Measurements from ENCODE around the gene ZNF217. TPM values are rescaled to one million over a fixed set of nuclear protein-coding genes. Genes with fewer than 3 reads are reported as not detected.
"Not testable (repeated sequence)": the region's sequence is repeated elsewhere in the genome, so short reads cannot be mapped to it uniquely, and the experiment has no call there.

Gene ZNF217
- total and polyA plus RNA-seq, 5 donors, result 4.5 to 15.6 (median 9.9) TPM

DNA sequence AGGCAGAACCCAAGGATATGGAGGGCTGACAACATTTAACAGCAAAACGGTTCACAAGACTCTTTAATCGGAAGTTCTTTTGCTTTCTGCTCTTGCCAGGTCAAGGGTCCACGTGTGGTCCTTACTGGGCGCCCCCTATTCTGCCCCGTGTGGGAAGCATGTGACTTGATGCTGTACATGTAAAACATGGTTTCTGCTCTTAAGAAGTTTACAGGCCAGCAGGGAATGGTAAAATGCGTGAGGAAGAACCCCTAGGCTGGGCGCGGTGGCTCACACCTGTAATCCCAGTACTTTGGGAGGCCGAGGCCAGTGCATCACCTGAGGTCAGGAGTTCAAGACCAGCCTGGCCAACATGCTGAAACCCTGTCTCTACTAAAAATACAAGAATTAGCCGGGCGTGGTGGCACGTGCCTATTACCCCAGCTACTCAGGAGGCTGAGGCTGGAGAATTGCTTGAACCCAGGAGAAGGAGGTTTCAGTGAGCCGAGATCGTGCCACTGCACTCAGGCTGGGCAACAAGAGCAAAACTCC, 19.3 kb downstream of the ZNF217 start:
- Histone ChIP-seq H3K27ac (ENCODE audit: low read length) (no peak overlapping the region), H3K27me3 (ENCODE audit: control insufficient read depth, insufficient read depth) (no peaks in the 10 kb centered on the region), H3K9me3 (ENCODE audit: control insufficient read depth, low read length) (no peaks in the 10 kb centered on the region), H3K4me1 (ENCODE audit: control insufficient read depth, insufficient read depth, low read length) (no peaks in the 10 kb centered on the region), H3K4me3 (ENCODE audit: low read length) (no peak overlapping the region)
- DNase-seq (no peak), ATAC-seq (no peak)
- WGBS, result 91% methylated on average over 14 of the region's 14 CpGs
- intact Hi-C loops (cut with DNase I), result loop anchor here in 3 of 4 donors (10.0 kb wide), 4 partner anchors 340 to 630 kb away; partner anchors contain the start of gene PFDN4 (in 1 of the 3)

DNA sequence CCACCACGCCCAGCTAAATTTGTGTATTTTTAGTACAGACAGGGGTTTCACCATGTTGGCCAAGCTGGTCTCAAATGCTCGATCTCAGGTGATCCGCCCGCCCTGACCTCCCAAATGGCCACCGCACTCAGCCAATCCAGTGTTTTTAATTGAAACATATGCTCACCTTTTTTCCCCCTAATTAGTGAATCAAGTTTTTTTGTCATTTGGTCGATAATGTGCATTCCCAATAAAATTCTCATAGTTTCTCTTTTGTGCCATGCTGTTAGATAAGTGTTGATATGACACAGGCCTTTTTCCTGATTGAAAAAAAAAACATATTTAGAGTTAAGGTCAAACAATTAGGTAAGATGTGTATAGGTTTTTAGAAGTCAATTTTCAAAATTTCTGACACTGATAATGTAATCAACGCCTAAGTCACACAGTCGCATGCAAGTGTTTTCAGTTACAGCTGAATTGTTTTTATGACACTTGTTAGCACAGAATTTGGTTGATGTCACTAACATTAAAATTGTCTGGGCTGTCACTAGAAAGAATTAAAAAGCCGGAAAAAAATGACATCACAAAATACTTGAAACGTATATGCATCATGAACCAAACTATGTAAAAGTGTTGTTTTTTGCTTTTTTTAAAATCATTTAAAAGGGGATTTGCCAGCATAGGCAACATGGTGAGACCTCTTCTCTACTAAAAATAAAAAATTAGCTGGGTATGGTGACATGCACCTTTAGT, 21.9 kb downstream of the ZNF217 start:
- no peak overlapping the region for H3K27ac ChIP-seq (ENCODE audit: low read length)
- H3K27me3 ChIP-seq (ENCODE audit: control insufficient read depth, insufficient read depth), result no peaks in the 10 kb centered on the region
- no peaks in the 10 kb centered on the region for H3K9me3 ChIP-seq (ENCODE audit: control insufficient read depth, low read length)
- no peak overlapping the region for H3K4me3 ChIP-seq (ENCODE audit: low read length)
- 88% methylated on average over 10 of the region's 10 CpGs for WGBS
- ATAC-seq, result no peak
- no peaks in the 10 kb centered on the region for H3K4me1 ChIP-seq (ENCODE audit: control insufficient read depth, insufficient read depth, low read length)
- DNase-seq, result peak in 1 of 3 donors; percentile 21
- intact Hi-C loops (cut with DNase I), result loop anchor here in 3 of 4 donors (10.0 kb wide), 4 partner anchors 343 to 633 kb away; partner anchors contain the start of gene PFDN4 (in 1 of the 3)

DNA sequence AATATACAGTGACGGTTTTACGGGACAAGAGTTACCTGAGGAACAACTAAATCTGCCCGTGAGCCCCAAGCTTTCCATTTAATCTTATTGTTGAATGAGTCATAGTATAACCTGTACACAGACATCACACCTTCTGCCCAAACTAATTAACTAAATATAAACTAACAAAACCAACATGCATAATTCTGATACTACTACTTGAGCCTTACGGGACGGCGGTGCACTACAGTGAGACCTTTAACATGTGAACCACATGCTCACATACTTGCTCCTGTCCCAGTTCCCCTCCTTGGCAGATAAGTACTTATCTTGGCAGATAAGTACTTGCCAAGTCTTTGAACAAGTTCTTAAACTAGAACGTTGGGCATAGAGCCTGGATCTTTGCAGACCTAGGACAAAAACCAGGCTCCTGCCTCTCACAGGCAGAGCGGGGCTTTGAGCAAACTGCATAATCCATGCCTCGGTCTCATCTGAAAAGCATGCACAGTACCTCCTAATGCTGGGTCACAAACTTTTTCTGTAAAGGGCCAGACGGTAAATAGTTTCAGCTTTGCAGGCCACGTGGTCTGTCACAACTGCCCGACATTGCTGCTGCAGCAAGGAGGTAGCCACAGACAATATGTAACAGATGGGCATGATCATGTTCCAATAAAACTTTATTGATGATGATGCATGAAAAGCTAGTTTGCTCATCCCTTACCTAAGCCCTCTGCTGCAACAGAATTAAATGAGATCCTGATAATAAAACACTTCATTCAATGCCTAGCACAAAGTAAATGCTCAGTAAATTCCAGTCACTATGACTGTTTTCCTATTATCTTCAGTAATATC, 23.0 kb downstream of the ZNF217 start:
- intact Hi-C loops (cut with DNase I), result loop anchor here in 3 of 4 donors (10.0 kb wide), 4 partner anchors 344 to 634 kb away; partner anchors contain the start of gene PFDN4 (in 1 of the 3)
- no peaks in the 10 kb centered on the region for H3K4me1 ChIP-seq (ENCODE audit: control insufficient read depth, insufficient read depth, low read length)

DNA sequence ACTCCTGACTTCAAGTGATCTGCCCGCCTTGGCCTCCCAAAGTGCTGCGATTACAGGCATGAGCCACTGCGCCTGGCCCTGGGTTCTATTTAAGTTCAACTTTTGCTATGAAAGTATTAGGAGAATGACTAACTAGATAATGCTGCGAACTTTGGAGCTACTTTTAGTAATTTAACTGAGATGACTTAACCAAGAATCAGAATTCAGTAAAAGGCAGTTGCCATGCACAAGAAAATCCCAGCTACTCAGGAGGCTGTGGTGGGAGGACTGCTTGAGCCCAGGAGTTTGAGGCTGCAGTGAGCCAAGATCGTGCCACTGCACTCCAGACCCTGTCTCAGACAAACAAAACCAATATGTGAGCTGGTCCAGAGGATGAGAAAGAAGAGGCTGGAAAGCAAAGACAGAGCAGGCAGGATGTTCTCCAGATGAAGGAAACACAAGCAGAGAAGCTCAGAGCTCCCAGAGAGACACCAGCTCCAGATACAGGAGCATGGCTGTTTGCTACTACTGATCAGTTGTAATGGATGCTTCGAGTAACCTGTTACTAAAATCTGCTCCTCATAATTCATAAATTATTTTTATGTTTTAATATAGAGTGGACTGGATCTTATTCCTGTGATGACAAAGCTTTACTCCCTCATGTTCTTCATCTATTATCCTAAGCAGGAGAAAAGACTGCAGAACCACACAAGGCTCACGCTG, 23.9 kb downstream of the ZNF217 start:
- H3K4me3 ChIP-seq (ENCODE audit: low read length), result no peak overlapping the region
- WGBS, result 90% methylated on average over 7 of the region's 7 CpGs
- H3K27me3 ChIP-seq (ENCODE audit: control insufficient read depth, insufficient read depth), result no peaks in the 10 kb centered on the region
- H3K9me3 ChIP-seq (ENCODE audit: control insufficient read depth, low read length), result no peaks in the 10 kb centered on the region
- intact Hi-C loops (cut with DNase I), result loop anchor here in 3 of 4 donors (10.0 kb wide), 5 partner anchors 345 to 1255 kb away; partner anchors contain the start of gene PFDN4 (in 1 of the 3)
- H3K27ac ChIP-seq (ENCODE audit: low read length), result no peak overlapping the region
- ATAC-seq (no peak), DNase-seq (no peak)
- H3K4me1 ChIP-seq (ENCODE audit: control insufficient read depth, insufficient read depth, low read length), result no peaks in the 10 kb centered on the region

More for the DNA sequence above, 23.0 kb downstream of the ZNF217 start:
- no peak overlapping the region for H3K27ac ChIP-seq (ENCODE audit: low read length)
- H3K9me3 ChIP-seq (ENCODE audit: control insufficient read depth, low read length), result no peaks in the 10 kb centered on the region
- DNase-seq (peak in 1 of 3 donors; percentile 29), ATAC-seq (peak in 1 of 2 donors; percentile 60)
- H3K4me3 ChIP-seq (ENCODE audit: low read length), result no peak overlapping the region
- no peaks in the 10 kb centered on the region for H3K27me3 ChIP-seq (ENCODE audit: control insufficient read depth, insufficient read depth)
- 56% methylated on average over 12 of the region's 12 CpGs for WGBS

DNA sequence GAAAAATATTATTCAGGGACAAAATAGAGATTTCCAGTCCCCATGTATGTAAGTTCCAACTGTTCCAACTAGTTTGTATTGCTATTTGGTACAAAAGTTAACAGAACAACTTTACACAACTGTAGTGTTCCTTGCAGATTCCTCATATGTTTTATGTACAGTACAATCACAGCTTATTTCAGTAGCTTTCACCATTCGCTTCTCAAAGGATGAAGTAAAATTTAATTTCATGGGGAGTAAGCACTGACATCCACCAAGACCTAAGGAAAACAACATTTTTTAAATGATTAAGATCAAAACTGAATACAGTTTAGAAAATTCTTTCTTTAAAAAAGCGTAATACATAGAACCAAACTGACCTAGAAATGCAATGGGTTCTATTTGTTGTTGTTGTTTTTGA, 24.6 kb downstream of the ZNF217 start:
- Histone ChIP-seq H3K4me3 (ENCODE audit: low read length) (no peak overlapping the region), H3K27me3 (ENCODE audit: control insufficient read depth, insufficient read depth) (no peaks in the 10 kb centered on the region), H3K27ac (ENCODE audit: low read length) (no peak overlapping the region), H3K4me1 (ENCODE audit: control insufficient read depth, insufficient read depth, low read length) (no peaks in the 10 kb centered on the region), H3K9me3 (ENCODE audit: control insufficient read depth, low read length) (no peaks in the 10 kb centered on the region)
- intact Hi-C loops (cut with DNase I), result loop anchor here in 1 of 4 donors (10.0 kb wide), 1 partner anchor 1254 kb away; no protein-coding TSS in a partner anchor
- DNase-seq, result no peak
- no peak for ATAC-seq
- WGBS, result 93% methylated on average over 2 of the region's 2 CpGs

DNA sequence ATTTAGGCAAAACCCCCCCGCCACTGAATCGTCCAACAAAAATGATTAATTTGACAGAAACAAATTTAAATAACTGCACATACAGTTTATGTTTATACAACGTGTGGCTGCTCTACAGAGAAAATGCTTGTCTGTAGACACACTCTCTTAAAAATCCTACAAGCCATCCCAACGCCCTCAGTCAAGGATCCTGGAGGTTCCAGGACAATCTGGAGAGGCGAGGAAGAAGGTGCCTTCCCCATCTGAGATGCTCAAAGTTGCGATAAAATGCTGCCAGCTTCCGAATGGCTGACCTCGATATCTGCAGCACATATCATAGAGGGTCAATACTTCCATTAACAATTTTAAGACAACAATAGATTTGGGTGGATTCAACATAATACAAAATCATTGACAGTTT, 25.3 kb downstream of the ZNF217 start:
- Histone ChIP-seq H3K9me3 (ENCODE audit: control insufficient read depth, low read length) (no peaks in the 10 kb centered on the region), H3K4me1 (ENCODE audit: control insufficient read depth, insufficient read depth, low read length) (no peaks in the 10 kb centered on the region), H3K4me3 (ENCODE audit: low read length) (no peak overlapping the region), H3K27me3 (ENCODE audit: control insufficient read depth, insufficient read depth) (no peaks in the 10 kb centered on the region), H3K27ac (ENCODE audit: low read length) (no peak overlapping the region)
- DNase-seq, result no peak
- ATAC-seq, result no peak
- 90% methylated on average over 8 of the region's 8 CpGs for WGBS
- intact Hi-C loops (cut with DNase I), result loop anchor here in 1 of 4 donors (10.0 kb wide), 1 partner anchor 1254 kb away; no protein-coding TSS in a partner anchor

DNA sequence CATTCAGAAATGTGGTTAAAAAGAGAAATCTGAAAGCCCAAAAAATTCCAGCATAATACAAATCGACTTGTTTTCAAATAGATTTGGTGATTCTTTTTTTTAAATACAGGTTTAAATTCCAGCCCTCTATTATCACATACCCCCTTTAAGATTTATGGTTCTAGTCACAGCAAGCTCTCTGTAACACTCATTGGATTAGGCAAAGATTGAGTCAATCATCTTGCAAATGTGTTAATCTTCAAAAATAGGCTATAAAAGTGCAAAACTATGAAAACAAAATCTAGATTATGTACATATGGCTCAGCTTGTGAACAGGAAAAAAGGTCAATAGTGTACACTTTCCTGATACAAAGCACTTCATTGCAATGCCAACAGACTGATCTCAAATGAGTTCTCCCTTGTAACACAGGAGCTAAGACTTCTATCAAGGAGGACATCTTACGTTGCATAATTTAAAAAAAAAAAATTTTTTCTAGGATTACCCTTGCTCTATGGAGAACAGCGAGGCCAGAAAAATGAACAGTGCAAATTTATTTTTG, 26.2 kb downstream of the ZNF217 start:
- ATAC-seq, result no peak
- WGBS, result 87% methylated on average over 3 of the region's 3 CpGs
- Histone ChIP-seq H3K27me3 (ENCODE audit: control insufficient read depth, insufficient read depth) (no peaks in the 10 kb centered on the region), H3K4me1 (ENCODE audit: control insufficient read depth, insufficient read depth, low read length) (no peaks in the 10 kb centered on the region), H3K9me3 (ENCODE audit: control insufficient read depth, low read length) (no peaks in the 10 kb centered on the region), H3K4me3 (ENCODE audit: low read length) (no peak overlapping the region), H3K27ac (ENCODE audit: low read length) (no peak overlapping the region)
- no peak for DNase-seq
- intact Hi-C loops (cut with DNase I), result loop anchor here in 1 of 4 donors (10.0 kb wide), 1 partner anchor 1253 kb away; no protein-coding TSS in a partner anchor

DNA sequence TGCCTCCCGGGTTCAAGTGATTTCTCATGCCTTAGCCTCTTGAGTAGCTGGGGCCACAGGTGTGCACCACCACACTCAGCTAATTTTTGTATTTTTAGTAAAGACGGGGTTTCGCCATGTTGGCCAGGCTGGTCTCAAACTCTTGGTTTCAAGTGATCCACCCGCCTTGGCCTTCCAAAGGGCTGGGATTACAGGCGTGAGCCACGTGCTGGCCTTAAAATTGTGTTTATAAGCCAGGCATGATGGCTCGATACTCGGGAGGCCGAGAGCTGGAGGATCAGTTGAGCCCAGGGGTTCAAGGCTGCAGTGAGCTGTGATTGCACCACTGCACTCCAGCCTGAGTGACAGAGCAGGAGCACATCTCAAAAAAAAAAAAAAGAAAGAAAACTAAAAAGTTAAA, 27.0 kb downstream of the ZNF217 start:
- not testable (repeated sequence) for DNase-seq; H3K27me3 ChIP-seq (ENCODE audit: control insufficient read depth, insufficient read depth); H3K4me1 ChIP-seq (ENCODE audit: control insufficient read depth, insufficient read depth, low read length); H3K4me3 ChIP-seq (ENCODE audit: low read length); H3K9me3 ChIP-seq (ENCODE audit: control insufficient read depth, low read length); ATAC-seq; H3K27ac ChIP-seq (ENCODE audit: low read length)
- intact Hi-C loops (cut with DNase I), result loop anchor here in 1 of 4 donors (10.0 kb wide), 1 partner anchor 1252 kb away; no protein-coding TSS in a partner anchor
- 94% methylated on average over 9 of the region's 9 CpGs for WGBS

DNA sequence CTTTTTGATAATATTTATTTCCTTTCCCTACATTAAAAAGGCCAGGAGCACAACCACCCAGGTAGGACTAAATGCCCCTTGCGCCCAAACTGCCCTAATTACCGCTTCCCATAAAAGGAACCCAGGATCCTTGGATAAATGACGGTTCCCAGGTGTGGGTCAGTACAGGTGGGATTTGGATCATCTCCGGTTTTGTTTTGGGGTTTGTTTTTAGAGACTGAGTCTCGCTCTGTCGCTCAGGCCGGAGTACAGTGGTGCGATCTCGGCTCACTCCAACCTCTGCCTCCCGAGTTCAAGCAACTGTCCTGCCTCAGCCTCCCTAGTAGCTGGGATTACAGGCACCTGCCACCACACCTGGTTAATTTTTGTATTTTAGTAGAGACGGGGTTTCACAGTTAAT, 28.4 kb downstream of the ZNF217 start:
- no peaks in the 10 kb centered on the region for H3K27me3 ChIP-seq (ENCODE audit: control insufficient read depth, insufficient read depth)
- no peak overlapping the region for H3K4me3 ChIP-seq (ENCODE audit: low read length)
- no peaks in the 10 kb centered on the region for H3K9me3 ChIP-seq (ENCODE audit: control insufficient read depth, low read length)
- no peak for ATAC-seq
- no peak for DNase-seq
- no peaks in the 10 kb centered on the region for H3K4me1 ChIP-seq (ENCODE audit: control insufficient read depth, insufficient read depth, low read length)
- H3K27ac ChIP-seq (ENCODE audit: low read length), result no peak overlapping the region
- intact Hi-C loops (cut with DNase I), result loop anchor here in 1 of 4 donors (10.0 kb wide), 1 partner anchor 1250 kb away; no protein-coding TSS in a partner anchor
- 96% methylated on average over 11 of the region's 11 CpGs for WGBS

All from right cardiac atrium (tissue), 5 donors.